ENCODE data around the gene HLA-DMB. TPM values are rescaled to one million over a fixed set of nuclear protein-coding genes. Genes with fewer than 3 reads are reported as not detected.
A peak's percentile ranks its signal among the peaks of the same experiment; 100 is the strongest.

HLA-DMB gene
- total and polyA plus RNA-seq, 2 donors (not counting 3 experiments of a cell fraction or from before 2014, with no cell fraction given), result 0.75 TPM; not detected in 1

DNA sequence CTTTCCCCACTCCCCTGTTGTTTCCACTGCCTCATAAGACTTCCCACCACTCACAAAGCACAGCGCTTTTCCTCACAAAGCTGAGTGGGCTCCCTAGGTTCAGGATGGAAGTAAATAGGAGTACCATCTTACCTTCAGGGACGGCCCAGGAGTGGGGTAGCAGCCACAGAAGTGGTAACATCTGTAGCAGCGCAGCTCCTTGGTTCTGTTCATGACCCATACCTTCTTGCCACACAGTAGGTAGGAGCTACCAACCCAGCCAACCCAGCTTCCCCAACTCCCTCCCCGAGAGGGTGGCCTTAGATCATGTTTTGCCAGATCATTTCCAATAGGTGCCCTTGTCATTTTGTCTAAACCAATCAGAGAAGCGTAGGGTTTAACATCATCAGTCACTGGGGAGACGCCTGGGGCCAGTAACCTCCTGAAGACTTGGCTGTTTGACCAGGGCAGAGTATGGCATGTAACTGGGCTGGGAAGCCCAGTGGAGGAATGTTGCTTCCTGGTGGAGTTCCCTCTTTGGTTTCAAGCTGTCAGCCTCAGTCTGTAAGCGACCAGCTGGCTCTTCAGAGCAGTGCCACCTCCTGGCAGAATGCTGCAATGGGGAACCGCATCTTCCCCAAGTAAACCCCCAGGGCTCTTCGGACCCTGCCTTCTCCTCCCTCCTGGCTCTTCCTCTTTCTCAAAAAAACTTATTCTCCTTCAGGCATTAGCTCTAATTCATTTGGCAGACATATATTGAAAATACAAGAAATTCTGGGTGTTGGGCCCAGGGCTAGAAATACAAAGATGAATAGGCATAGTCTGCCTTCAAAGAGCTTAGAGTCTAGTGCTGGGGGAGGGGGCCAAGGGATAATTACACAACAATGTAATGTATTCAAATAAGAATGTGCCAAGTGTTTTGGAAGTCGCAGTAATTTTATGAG, 12.2 kb upstream of the HLA-DMB start, which contains the start of gene HLA-DMA:
Gene HLA-DMA, minus strand, starts transcription at position 281 of the 923 bp plus-strand sequence. Its CDS starts 61 bp downstream, at position 220.
- H3K4me2 ChIP-seq (ENCODE audit: insufficient read depth, low read length), result no peak within 1 kb of the TSS
- dilution Hi-C loops (cut with MboI; ENCODE audit: extremely low pct_ligation_motif_present, low sequenced_read_pairs), result no loop called here
- no TSS peak for BruUV-seq (replicated peaks)

More for the DNA sequence above, 12.2 kb upstream of the HLA-DMB start, which contains the start of gene HLA-DMA:
- no peaks in the 10 kb centered on the region for H3K4me1 ChIP-seq (ENCODE audit: control insufficient read depth, extremely low read depth, insufficient read depth, low read length)
- H3K9me1 ChIP-seq (replicated peaks; ENCODE audit: control insufficient read depth, extremely low read depth, insufficient read depth, low read length), result no peaks in the 10 kb centered on the region
- no peak within 1 kb of the TSS for H3K9ac ChIP-seq (replicated peaks; ENCODE audit: extremely low read depth, insufficient read depth, low read length)
- H3K9me3 ChIP-seq (replicated peaks; ENCODE audit: control insufficient read depth, insufficient read depth, low read length), result no peaks in the 10 kb centered on the region
- no peak within 1 kb of the TSS for H3K4me3 ChIP-seq (replicated peaks in 1 of 3; ENCODE audit: insufficient read depth in 1 of 3, low read depth in 1 of 3, low read length in 3 of 3)
- ChIA-PET CTCF (interaction anchor here (0.7 to 10.8 kb wide), 28 partner anchors 8 to 173 kb away, joined by 3 to 174 read pairs (median 6); partner anchors contain the start of genes BRD2, HLA-DMB, PSMB9 and TAP1), POLR2A (interaction anchor here (0.8 to 3.8 kb wide), 3 partner anchors 15 to 20 kb away, joined by 4 to 58 read pairs (median 6); partner anchors contain the start of gene BRD2)
- no peak for TF ChIP-seq FOS (IDR thresholded peaks at IDR 0.05; ENCODE audit: borderline replicate concordance, insufficient read depth, low read length)
- TF ChIP-seq GATA2 (IDR thresholded peaks at IDR 0.05; ENCODE audit: insufficient read depth, insufficient read length, low read depth, low read length), result no peak
- TF ChIP-seq, protein P1, sequence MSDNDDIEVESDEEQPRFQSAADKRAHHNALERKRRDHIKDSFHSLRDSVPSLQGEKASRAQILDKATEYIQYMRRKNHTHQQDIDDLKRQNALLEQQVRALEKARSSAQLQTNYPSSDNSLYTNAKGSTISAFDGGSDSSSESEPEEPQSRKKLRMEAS (IDR thresholded peaks at IDR 0.05; ENCODE audit: insufficient read depth, insufficient read length), result no peak
- TF ChIP-seq, protein P2, sequence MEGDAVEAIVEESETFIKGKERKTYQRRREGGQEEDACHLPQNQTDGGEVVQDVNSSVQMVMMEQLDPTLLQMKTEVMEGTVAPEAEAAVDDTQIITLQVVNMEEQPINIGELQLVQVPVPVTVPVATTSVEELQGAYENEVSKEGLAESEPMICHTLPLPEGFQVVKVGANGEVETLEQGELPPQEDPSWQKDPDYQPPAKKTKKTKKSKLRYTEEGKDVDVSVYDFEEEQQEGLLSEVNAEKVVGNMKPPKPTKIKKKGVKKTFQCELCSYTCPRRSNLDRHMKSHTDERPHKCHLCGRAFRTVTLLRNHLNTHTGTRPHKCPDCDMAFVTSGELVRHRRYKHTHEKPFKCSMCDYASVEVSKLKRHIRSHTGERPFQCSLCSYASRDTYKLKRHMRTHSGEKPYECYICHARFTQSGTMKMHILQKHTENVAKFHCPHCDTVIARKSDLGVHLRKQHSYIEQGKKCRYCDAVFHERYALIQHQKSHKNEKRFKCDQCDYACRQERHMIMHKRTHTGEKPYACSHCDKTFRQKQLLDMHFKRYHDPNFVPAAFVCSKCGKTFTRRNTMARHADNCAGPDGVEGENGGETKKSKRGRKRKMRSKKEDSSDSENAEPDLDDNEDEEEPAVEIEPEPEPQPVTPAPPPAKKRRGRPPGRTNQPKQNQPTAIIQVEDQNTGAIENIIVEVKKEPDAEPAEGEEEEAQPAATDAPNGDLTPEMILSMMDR (IDR thresholded peaks at IDR 0.05; ENCODE audit: extremely low read depth in 1 of 2, insufficient read depth in 1 of 2, low read depth in 1 of 2, low read length in 2 of 2), result peak; percentile 80 to 81
- no peaks in the 10 kb centered on the region for H4K20me1 ChIP-seq (replicated peaks; ENCODE audit: control insufficient read depth, extremely low read depth, insufficient read depth, low read length)
- DNase-seq (ENCODE audit: low read depth, low spot score) (peak; percentile 96), FAIRE-seq (peak; percentile 95)
- peak within 1 kb of the TSS; percentile 32 for H2AFZ ChIP-seq (ENCODE audit: low read depth, low read length)
- H3K27ac ChIP-seq (ENCODE audit: insufficient read depth, low read depth, low read length), result no peak within 1 kb of the TSS
- H3K79me2 ChIP-seq (ENCODE audit: control insufficient read depth, insufficient read depth, low read length), result no peaks in the 10 kb centered on the region
- H3K27me3 ChIP-seq (ENCODE audit: control insufficient read depth in 2 of 2, insufficient read depth in 2 of 2, low read length in 2 of 2), result no peaks in the 10 kb centered on the region
- H3K36me3 ChIP-seq (ENCODE audit: control insufficient read depth in 2 of 2, extremely low read depth in 1 of 2, insufficient read depth in 2 of 2, low read length in 2 of 2), result no peaks in the 10 kb centered on the region
- intact Hi-C loops (cut with micrococcal nuclease), result loop anchor here (1.0 to 2.0 kb wide), 4 partner anchors 14 to 68 kb away; no protein-coding TSS in a partner anchor
